IMR-90 (cell line): ENCODE results near the gene C12orf60. TPM values are rescaled to one million over a fixed set of nuclear protein-coding genes. Genes with fewer than 3 reads are reported as not detected.

Experiments used
- ATAC-seq: fragments of 200-7000 bp; cut with Tn5 transposase; 2 replicates; pipeline ENCODE4 v1.9.1; 2020; ENCODE audit warnings: low read depth, mild to moderate bottlenecking, moderate library complexity
- BruUV-seq: library from RNA; stranded (reverse); fragments of 400-500 nt; replicated peaks from 2 replicates; lab custom pipeline; 2021; lab: Mats Ljungman, UMichigan
- CTCF ChIA-PET: fragments of 300-600 bp; formaldehyde crosslinking; extraction: SDS; loops from one replicate; lab custom pipeline; 2021; ENCODE audit warnings: antibody characterized with exemption; lab: Yijun Ruan, JAX
- POLR2A ChIA-PET: fragments of 300-600 bp; sonication (Branson Sonifier 250); formaldehyde crosslinking; loops from one replicate; lab custom pipeline; 2022; ENCODE audit warnings: antibody characterized with exemption; ENCODE audit not compliant: unreplicated experiment; lab: Charles Lee
- DNase-seq: peaks from one replicate; pipeline ENCODE4 v3.0.0; 2013
- H2AFZ ChIP-seq: replicated peaks from 2 replicates; pipeline ENCODE3; 2013; ENCODE audit warnings: low read length, mild to moderate bottlenecking; ENCODE audit not compliant: poor library complexity
- H2AK5ac ChIP-seq: 2 replicates; pipeline ENCODE4 v1.6.1; 2013; ENCODE audit warnings: low read depth, low read length, inconsistent platforms
- H2AK9ac ChIP-seq: replicated peaks from 2 replicates; pipeline ENCODE3; 2013; ENCODE audit warnings: mild to moderate bottlenecking, low read depth, low read length, moderate library complexity; ENCODE audit not compliant: poor library complexity
- H2BK120ac ChIP-seq: 2 replicates; pipeline ENCODE4 v1.6.1; 2013; ENCODE audit warnings: low read depth, low read length, inconsistent platforms
- H2BK15ac ChIP-seq: 3 replicates; pipeline ENCODE4 v1.6.1; 2013; ENCODE audit warnings: low read depth, low read length, inconsistent platforms
- H2BK20ac ChIP-seq: 2 replicates; pipeline ENCODE4 v1.6.1; 2013; ENCODE audit warnings: low read depth, mild to moderate bottlenecking, inconsistent platforms, low read length, moderate library complexity
- H2BK5ac ChIP-seq: 2 replicates; pipeline ENCODE4 v1.6.1; 2013; ENCODE audit warnings: mild to moderate bottlenecking, low read depth, low read length, inconsistent platforms; ENCODE audit not compliant: poor library complexity, severe bottlenecking
- H3K14ac ChIP-seq: replicated peaks from 2 replicates; pipeline ENCODE4 v1.6.1; 2013; ENCODE audit warnings: low read depth, low read length, inconsistent platforms
- H3K18ac ChIP-seq: 2 replicates; pipeline ENCODE4 v1.6.1; 2013; ENCODE audit warnings: low read depth, low read length, control low read depth
- H3K23ac ChIP-seq: 2 replicates; pipeline ENCODE4 v1.6.1; 2013; ENCODE audit warnings: low read depth, low read length, inconsistent platforms
- H3K27ac ChIP-seq: 2 replicates; pipeline ENCODE4 v1.5.1; 2013; ENCODE audit warnings: mild to moderate bottlenecking, control low read depth, low read length; ENCODE audit not compliant: insufficient read depth
- H3K27me3 ChIP-seq: 2 replicates; pipeline ENCODE4 v1.6.1; 2013; ENCODE audit warnings: low read length; ENCODE audit not compliant: control insufficient read depth, insufficient read depth
- H3K36me3 ChIP-seq: 2 replicates; pipeline ENCODE4 v1.6.1; 2013; ENCODE audit warnings: low read length, mixed read lengths; ENCODE audit not compliant: control insufficient read depth, insufficient read depth
- H3K4ac ChIP-seq: 2 replicates; pipeline ENCODE4 v1.6.1; 2013; ENCODE audit warnings: low read depth, low read length, inconsistent platforms
- H3K4me1 ChIP-seq: 2 replicates; pipeline ENCODE4 v1.6.1; 2013; ENCODE audit warnings: low read length, mixed read lengths; ENCODE audit not compliant: control insufficient read depth, insufficient read depth
- H3K4me2 ChIP-seq: 2 replicates; pipeline ENCODE4 v1.6.1; 2013; ENCODE audit warnings: low read depth, mild to moderate bottlenecking, control low read depth, low read length, moderate library complexity
- H3K4me3 ChIP-seq: 2 replicates; pipeline ENCODE4 v1.5.1; 2013; ENCODE audit warnings: low read depth, mild to moderate bottlenecking, control low read depth, low read length, moderate library complexity; ENCODE audit not compliant: insufficient read depth
- H3K56ac ChIP-seq: 2 replicates; pipeline ENCODE4 v1.6.1; 2013; ENCODE audit warnings: low read length, inconsistent platforms; ENCODE audit not compliant: insufficient read depth; ENCODE audit errors: extremely low read depth
- H3K79me1 ChIP-seq, 2 experiments: 2 replicates each; pipeline ENCODE4 v1.6.1; 2013; ENCODE audit warnings: low read length in 2 of 2, inconsistent platforms in 1 of 2, low read depth in 1 of 2
- H3K9ac ChIP-seq: 2 replicates; pipeline ENCODE4 v1.6.1; 2013; ENCODE audit warnings: low read depth, low read length, control low read depth
- H3K9me1 ChIP-seq: 2 replicates; pipeline ENCODE4 v1.6.1; 2013; ENCODE audit warnings: low read length, inconsistent platforms; ENCODE audit not compliant: insufficient read depth
- H3K9me3 ChIP-seq: 2 replicates; pipeline ENCODE4 v1.6.1; 2013; ENCODE audit warnings: low read length; ENCODE audit not compliant: control insufficient read depth, insufficient read depth
- H4K20me1 ChIP-seq: 2 replicates; pipeline ENCODE4 v1.6.1; 2013; ENCODE audit warnings: low read length, inconsistent platforms; ENCODE audit not compliant: insufficient read depth
- H4K5ac ChIP-seq: 2 replicates; pipeline ENCODE4 v1.6.1; 2013; ENCODE audit warnings: mild to moderate bottlenecking, low read depth, low read length, control low read depth
- H4K8ac ChIP-seq, 2 experiments: 2 replicates each; pipeline ENCODE4 v1.6.1; 2013; ENCODE audit warnings: low read depth in 2 of 2, low read length in 2 of 2, control low read depth in 1 of 2, inconsistent platforms in 1 of 2
- H4K91ac ChIP-seq: 2 replicates; pipeline ENCODE4 v1.6.1; 2013; ENCODE audit warnings: low read depth, low read length, inconsistent platforms; ENCODE audit not compliant: insufficient read depth
- FOS ChIP-seq: fragments of 150-350 bp; IDR thresholded peaks from 2 replicates; pipeline ENCODE4 v1.6.1; 2016; ENCODE audit warnings: low read depth, low read length
- WGBS, 2 experiments: methylation state at CpG; one replicate each; pipeline versions ENCODE4 v1.1.5 to v1.1.7; 2013; ENCODE audit warnings: missing lambda C conversion rate in 2 of 2; ENCODE audit not compliant: insufficient read length in 1 of 2; ENCODE audit errors: extremely low coverage in 2 of 2; 5-methylcytosine and 5-hydroxymethylcytosine counted together
- dilution Hi-C: fragments of 300-500 bp; cut with HindIII; formaldehyde crosslinking; loops from one replicate; pipeline ENCODE4 v1.14.3; 2018; ENCODE audit warnings: low sequenced_read_pairs; ENCODE audit not compliant: unreplicated experiment
- in situ Hi-C: fragments of 300-500 bp; cut with MboI; formaldehyde crosslinking; loops from 3 replicates; pipeline ENCODE4 v1.14.3; 2019; ENCODE audit warnings: low sequenced_read_pairs, inconsistent platforms, mixed read lengths
- intact Hi-C: fragments of 100-400 bp; cut with micrococcal nuclease; formaldehyde crosslinking; loops from 2 replicates; pipeline ENCODE4 v1.10.0; 2022
- polyA plus RNA-seq, 3 experiments: library from polyadenylated mRNA; depleted of rRNA; stranded (reverse); fragments of >200 nt; gene quantifications; 2 replicates each; pipeline ENCODE4 v1.2.3, GENCODE V29; 2012; ENCODE audit warnings: low replicate concordance in 1 of 3
- total RNA-seq: library from RNA; depleted of rRNA; stranded (reverse); fragments of >200 nt; gene quantifications from 2 replicates; pipeline ENCODE4 v1.2.3, GENCODE V29; 2012
- TF ChIP-seq, protein P1 (sequence below): conservative IDR thresholded peaks from 2 replicates; pipeline ENCODE4 v1.5.1; 2012; ENCODE audit warnings: mild to moderate bottlenecking, low read depth, low read length, improper control_type of control experiment

Gene C12orf60
- total and polyA plus RNA-seq, 2 of the 4 experiments (the other 2 are of a cell fraction): 1.1 TPM

- Histone ChIP-seq H3K4me2 (no peak overlapping the region), H2AFZ (no peak overlapping the region), H3K9ac (no peak overlapping the region), H2BK15ac (no peak overlapping the region), H2BK5ac (no peak overlapping the region), H3K4me3 (no peak overlapping the region), H3K4ac (no peak overlapping the region), H3K23ac (no peak overlapping the region), H3K79me1 (no peaks in the 10 kb centered on the region), H3K27me3 (no peaks in the 10 kb centered on the region), H3K36me3 (no peaks in the 10 kb centered on the region), H3K4me1 (peaks cover 2% of the 10 kb centered on the region; the same call in 1 of the 2 replicates), H2BK120ac (no peak overlapping the region), H4K5ac (no peak overlapping the region), H3K9me1 (peaks cover 3% of the 10 kb centered on the region), H4K20me1 (peaks cover 4% of the 10 kb centered on the region), H3K14ac (no peak overlapping the region), H3K27ac (no peak overlapping the region), H3K56ac (no peak overlapping the region), H2AK5ac (no peak overlapping the region), H3K18ac (no peak overlapping the region), H3K9me3 (no peaks in the 10 kb centered on the region), H2BK20ac (no peak overlapping the region), H4K8ac (no peak overlapping the region), H2AK9ac (no peak overlapping the region), H4K91ac (no peak overlapping the region)
- WGBS, 2 experiments: no CpG with 5 or more reads among the region's 3 CpGs
- POLR2A ChIA-PET: no interaction called here
- ATAC-seq: no peak
- CTCF ChIA-PET: interaction anchor here (0.9 kb wide), 1 partner anchor 162 kb away, joined by 4 read pairs; no protein-coding TSS in a partner anchor
- in situ Hi-C loops (no loop called here), intact Hi-C loops (no loop called here), dilution Hi-C loops (no loop called here)
- DNase-seq: no peak
- TF ChIP-seq, protein P1, sequence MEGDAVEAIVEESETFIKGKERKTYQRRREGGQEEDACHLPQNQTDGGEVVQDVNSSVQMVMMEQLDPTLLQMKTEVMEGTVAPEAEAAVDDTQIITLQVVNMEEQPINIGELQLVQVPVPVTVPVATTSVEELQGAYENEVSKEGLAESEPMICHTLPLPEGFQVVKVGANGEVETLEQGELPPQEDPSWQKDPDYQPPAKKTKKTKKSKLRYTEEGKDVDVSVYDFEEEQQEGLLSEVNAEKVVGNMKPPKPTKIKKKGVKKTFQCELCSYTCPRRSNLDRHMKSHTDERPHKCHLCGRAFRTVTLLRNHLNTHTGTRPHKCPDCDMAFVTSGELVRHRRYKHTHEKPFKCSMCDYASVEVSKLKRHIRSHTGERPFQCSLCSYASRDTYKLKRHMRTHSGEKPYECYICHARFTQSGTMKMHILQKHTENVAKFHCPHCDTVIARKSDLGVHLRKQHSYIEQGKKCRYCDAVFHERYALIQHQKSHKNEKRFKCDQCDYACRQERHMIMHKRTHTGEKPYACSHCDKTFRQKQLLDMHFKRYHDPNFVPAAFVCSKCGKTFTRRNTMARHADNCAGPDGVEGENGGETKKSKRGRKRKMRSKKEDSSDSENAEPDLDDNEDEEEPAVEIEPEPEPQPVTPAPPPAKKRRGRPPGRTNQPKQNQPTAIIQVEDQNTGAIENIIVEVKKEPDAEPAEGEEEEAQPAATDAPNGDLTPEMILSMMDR: no peak
- no peak for TF ChIP-seq FOS
- BruUV-seq: no TSS peak
These were observed 29.9 kb downstream of the C12orf60 start for GRCh38 chr12:14833336-14833735.
